ENCODE measurements around the gene VTI1A. TPM values are rescaled to one million over a fixed set of nuclear protein-coding genes. Genes with fewer than 3 reads are reported as not detected.

The VTI1A gene
- total and polyA plus RNA-seq, 2 of the 4 experiments (the other 2 are of a cell fraction): 9.7 to 24.9 TPM

- Histone ChIP-seq H2AK9ac (replicated peaks; ENCODE audit: low read depth, low read length, poor library complexity) (no peak overlapping the region), H2BK20ac (ENCODE audit: low read depth, low read length) (no peak overlapping the region), H2BK5ac (ENCODE audit: low read depth, low read length, poor library complexity, severe bottlenecking) (no peak overlapping the region), H3K9me1 (ENCODE audit: insufficient read depth, low read length) (no peaks in the 10 kb centered on the region), H4K5ac (ENCODE audit: low read depth, low read length) (no peak overlapping the region), H3K27me3 (ENCODE audit: control insufficient read depth, insufficient read depth, low read length) (no peaks in the 10 kb centered on the region; the same call in 1 of the 2 replicates), H3K23ac (ENCODE audit: low read depth, low read length) (no peak overlapping the region), H3K18ac (ENCODE audit: low read depth, low read length) (no peak overlapping the region), H3K9me3 (ENCODE audit: control insufficient read depth, insufficient read depth, low read length) (peaks cover 1% of the 10 kb centered on the region; the same call in 1 of the 2 replicates), H4K91ac (ENCODE audit: insufficient read depth, low read depth, low read length) (no peak overlapping the region), H3K36me3 (ENCODE audit: control insufficient read depth, insufficient read depth, low read length) (no peaks in the 10 kb centered on the region), H2BK120ac (ENCODE audit: low read depth, low read length) (no peak overlapping the region), H4K20me1 (ENCODE audit: insufficient read depth, low read length) (no peaks in the 10 kb centered on the region), H3K56ac (ENCODE audit: extremely low read depth, insufficient read depth, low read length) (no peak overlapping the region), H3K4ac (ENCODE audit: low read depth, low read length) (no peak overlapping the region), H3K79me1 (ENCODE audit: low read depth in 1 of 2, low read length in 2 of 2) (no peaks in the 10 kb centered on the region), H3K27ac (ENCODE audit: insufficient read depth, low read length) (no peak overlapping the region), H2AK5ac (ENCODE audit: low read depth, low read length) (no peak overlapping the region), H4K8ac (ENCODE audit: low read depth in 2 of 2, low read length in 2 of 2) (no peak overlapping the region), H2AFZ (replicated peaks; ENCODE audit: low read length, poor library complexity) (no peak overlapping the region), H3K4me1 (ENCODE audit: control insufficient read depth, insufficient read depth, low read length) (no peaks in the 10 kb centered on the region), H3K9ac (ENCODE audit: low read depth, low read length) (no peak overlapping the region), H3K4me3 (ENCODE audit: insufficient read depth, low read depth, low read length) (no peak overlapping the region), H2BK15ac (ENCODE audit: low read depth, low read length) (no peak overlapping the region), H3K14ac (replicated peaks; ENCODE audit: low read depth, low read length) (no peak overlapping the region), H3K4me2 (ENCODE audit: low read depth, low read length) (no peak overlapping the region)
- no peak for TF ChIP-seq RCOR1 (IDR thresholded peaks at IDR 0.05; ENCODE audit: insufficient replicate concordance, low read length)
- no peak for TF ChIP-seq MXI1 (IDR thresholded peaks at IDR 0.05; ENCODE audit: borderline replicate concordance, low read depth, low read length)
- no peak for TF ChIP-seq NFE2L2 (IDR thresholded peaks at IDR 0.05; ENCODE audit: low read depth, low read length)
- no peak for TF ChIP-seq CEBPB (IDR thresholded peaks at IDR 0.05; ENCODE audit: low read depth, low read length)
- no peak for DNase-seq
- intact Hi-C loops (cut with micrococcal nuclease) (no loop called here), dilution Hi-C loops (cut with HindIII; ENCODE audit: low sequenced_read_pairs, unreplicated experiment) (no loop called here), in situ Hi-C loops (cut with MboI; ENCODE audit: low sequenced_read_pairs) (no loop called here)
- ATAC-seq (ENCODE audit: low read depth): no peak
- POLR2A ChIA-PET (ENCODE audit: unreplicated experiment): no interaction called here
- CTCF ChIA-PET: no interaction called here
- 100% methylated on average over 3 of the region's 7 CpGs; no CpG with 5 or more reads in 1 of the 2 experiments for WGBS, 2 experiments (ENCODE audit: extremely low coverage in 2 of 2, insufficient read length in 1 of 2)
- no TSS peak for BruUV-seq (replicated peaks)
Measured at GRCh38 chr10:112841549-112841948, 394.5 kb downstream of the VTI1A start.

Data from IMR-90 (cell line).